ENCODE measurements around the gene GRID2. TPM values are rescaled to one million over a fixed set of nuclear protein-coding genes. Genes with fewer than 3 reads are reported as not detected.

GRID2 gene
- total and polyA plus RNA-seq, 8 donors = 6.4 TPM; not detected in 7

DNA sequence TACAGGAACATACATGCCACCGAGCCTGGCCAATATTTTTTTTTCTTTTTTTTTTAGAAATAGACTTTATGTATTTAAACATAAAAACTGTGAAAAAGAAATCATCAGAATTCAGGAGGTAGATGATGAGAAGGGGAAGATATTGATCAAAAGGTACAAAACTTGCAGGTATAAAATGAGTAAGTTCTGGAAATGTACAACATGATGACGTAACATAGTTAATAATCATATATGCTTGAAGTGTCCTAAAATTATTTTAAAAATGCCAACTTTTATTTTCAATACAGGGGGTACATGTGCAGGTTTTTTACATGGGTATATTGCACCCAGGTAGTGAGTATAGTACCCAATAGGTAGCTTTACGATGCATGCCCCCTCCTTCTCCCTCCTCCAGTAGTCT is 337.6 kb downstream of the GRID2 start:
- intact Hi-C loops (cut with DNase I; ENCODE audit: low total_unique reads) = no loop called here
- TF ChIP-seq POLR2AphosphoS5 (IDR thresholded peaks at IDR 0.05) (no peak), POLR2A (IDR thresholded peaks at IDR 0.05) (no peak), EP300 (IDR thresholded peaks at IDR 0.05) (no peak)
- TF ChIP-seq, protein P1, sequence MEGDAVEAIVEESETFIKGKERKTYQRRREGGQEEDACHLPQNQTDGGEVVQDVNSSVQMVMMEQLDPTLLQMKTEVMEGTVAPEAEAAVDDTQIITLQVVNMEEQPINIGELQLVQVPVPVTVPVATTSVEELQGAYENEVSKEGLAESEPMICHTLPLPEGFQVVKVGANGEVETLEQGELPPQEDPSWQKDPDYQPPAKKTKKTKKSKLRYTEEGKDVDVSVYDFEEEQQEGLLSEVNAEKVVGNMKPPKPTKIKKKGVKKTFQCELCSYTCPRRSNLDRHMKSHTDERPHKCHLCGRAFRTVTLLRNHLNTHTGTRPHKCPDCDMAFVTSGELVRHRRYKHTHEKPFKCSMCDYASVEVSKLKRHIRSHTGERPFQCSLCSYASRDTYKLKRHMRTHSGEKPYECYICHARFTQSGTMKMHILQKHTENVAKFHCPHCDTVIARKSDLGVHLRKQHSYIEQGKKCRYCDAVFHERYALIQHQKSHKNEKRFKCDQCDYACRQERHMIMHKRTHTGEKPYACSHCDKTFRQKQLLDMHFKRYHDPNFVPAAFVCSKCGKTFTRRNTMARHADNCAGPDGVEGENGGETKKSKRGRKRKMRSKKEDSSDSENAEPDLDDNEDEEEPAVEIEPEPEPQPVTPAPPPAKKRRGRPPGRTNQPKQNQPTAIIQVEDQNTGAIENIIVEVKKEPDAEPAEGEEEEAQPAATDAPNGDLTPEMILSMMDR (IDR thresholded peaks at IDR 0.05) = no peak

DNA sequence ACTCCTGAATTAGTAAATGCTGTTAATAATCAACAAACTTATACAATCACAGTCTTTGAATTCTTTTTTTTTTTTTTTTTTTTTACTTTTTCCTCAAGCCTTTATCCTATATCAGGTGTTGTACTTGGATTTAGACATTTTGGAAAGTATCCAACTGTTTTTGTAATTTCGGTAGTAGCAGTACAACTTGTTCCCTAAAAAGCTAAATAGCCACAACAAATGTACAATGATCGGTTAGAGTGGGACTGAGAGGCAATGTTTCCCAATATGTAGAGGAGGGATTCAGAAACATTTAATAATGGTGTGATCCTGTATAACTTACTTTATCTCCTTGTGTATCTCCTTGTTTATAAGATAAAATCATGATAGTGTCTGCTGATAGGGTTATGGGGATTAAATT is 343.1 kb downstream of the GRID2 start:
- H3K4me1 ChIP-seq = no peaks in the 10 kb centered on the region
- intact Hi-C loops (cut with DNase I; ENCODE audit: low total_unique reads) = no loop called here
- no peak for TF ChIP-seq POLR2A (IDR thresholded peaks at IDR 0.05)
- TF ChIP-seq, protein P1 (IDR thresholded peaks at IDR 0.05) = no peak
- TF ChIP-seq POLR2AphosphoS5 (IDR thresholded peaks at IDR 0.05) = no peak
- no peak for TF ChIP-seq EP300 (IDR thresholded peaks at IDR 0.05)
- no peaks in the 10 kb centered on the region for H3K27me3 ChIP-seq
- no peak overlapping the region for H3K27ac ChIP-seq
- no peaks in the 10 kb centered on the region for H3K9me3 ChIP-seq
- 56 to 64% (median 59%) methylated on average over 2 of the region's 2 CpGs for WGBS, 5 donors
- no peak for DNase-seq
- no peak overlapping the region for H3K4me3 ChIP-seq
- no peaks in the 10 kb centered on the region for H3K36me3 ChIP-seq

More for the DNA sequence above, 337.6 kb downstream of the GRID2 start:
- WGBS, 5 donors = 79 to 94% (median 89%) methylated on average over 3 of the region's 3 CpGs
- Histone ChIP-seq H3K27ac (no peak overlapping the region), H3K4me1 (no peaks in the 10 kb centered on the region), H3K27me3 (no peaks in the 10 kb centered on the region), H3K36me3 (no peaks in the 10 kb centered on the region), H3K9me3 (no peaks in the 10 kb centered on the region), H3K4me3 (no peak overlapping the region)
- no peak for DNase-seq

DNA sequence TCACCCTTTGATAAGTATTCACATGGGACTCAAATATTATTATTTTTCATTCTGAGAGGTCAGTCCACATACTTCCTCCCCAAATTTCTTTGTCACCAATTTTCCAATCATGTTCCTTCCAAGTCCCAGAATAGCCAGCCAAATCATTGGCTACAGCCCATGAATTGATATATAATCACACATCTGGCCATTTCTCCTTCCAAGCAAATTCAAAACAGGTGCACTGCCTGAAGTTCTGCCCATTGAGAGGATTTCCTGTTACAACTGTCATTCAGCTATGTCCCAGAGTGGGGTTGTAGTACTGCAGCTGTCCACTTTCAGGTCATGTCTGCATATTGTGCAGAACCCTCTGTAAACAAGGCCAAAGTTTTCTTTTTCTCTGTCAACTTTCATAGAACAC is 347.8 kb downstream of the GRID2 start:
- Histone ChIP-seq H3K4me1 (no peaks in the 10 kb centered on the region), H3K27ac (no peak overlapping the region), H3K9me3 (no peaks in the 10 kb centered on the region), H3K4me3 (no peak overlapping the region), H3K36me3 (no peaks in the 10 kb centered on the region), H3K27me3 (no peaks in the 10 kb centered on the region)
- TF ChIP-seq EP300 (IDR thresholded peaks at IDR 0.05) (no peak), POLR2A (IDR thresholded peaks at IDR 0.05) (no peak), POLR2AphosphoS5 (IDR thresholded peaks at IDR 0.05) (no peak)
- TF ChIP-seq, protein P1 (IDR thresholded peaks at IDR 0.05) = no peak
- no peak for DNase-seq
- intact Hi-C loops (cut with DNase I; ENCODE audit: low total_unique reads) = no loop called here

DNA sequence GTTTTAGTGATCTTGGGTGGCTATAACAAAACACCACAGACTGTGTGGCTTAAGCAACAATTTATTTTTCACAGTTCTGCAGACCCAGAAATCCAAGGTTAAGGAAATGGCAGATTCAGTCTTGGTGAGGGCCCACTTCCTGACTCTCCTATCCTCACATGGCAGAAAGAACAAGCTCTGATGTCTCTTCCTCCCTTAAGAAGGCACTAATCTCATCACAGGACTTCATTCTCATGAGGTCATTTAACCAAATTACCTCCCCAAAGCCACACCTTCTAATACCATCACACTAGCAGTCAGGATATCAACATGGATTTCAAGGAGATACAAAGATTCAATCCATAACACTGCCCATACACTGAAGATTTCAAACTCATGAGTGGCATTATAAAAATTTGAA is 350.3 kb downstream of the GRID2 start:
- no peaks in the 10 kb centered on the region for H3K27me3 ChIP-seq
- intact Hi-C loops (cut with DNase I; ENCODE audit: low total_unique reads) = no loop called here
- no peak for DNase-seq
- H3K9me3 ChIP-seq = no peaks in the 10 kb centered on the region
- TF ChIP-seq POLR2AphosphoS5 (IDR thresholded peaks at IDR 0.05) (no peak), EP300 (IDR thresholded peaks at IDR 0.05) (no peak), POLR2A (IDR thresholded peaks at IDR 0.05) (no peak)
- TF ChIP-seq, protein P1 (IDR thresholded peaks at IDR 0.05) = no peak
- no peaks in the 10 kb centered on the region for H3K36me3 ChIP-seq
- no peak overlapping the region for H3K27ac ChIP-seq
- no peaks in the 10 kb centered on the region for H3K4me1 ChIP-seq
- H3K4me3 ChIP-seq = no peak overlapping the region

Data from stomach (tissue), 9 donors.